ENCODE measurements around the gene SERHL2. TPM values are rescaled to one million over a fixed set of nuclear protein-coding genes. Genes with fewer than 3 reads are reported as not detected.
A peak's percentile ranks its signal among the peaks of the same experiment; 100 is the strongest.
"Not testable (repeated sequence)": the region's sequence is repeated elsewhere in the genome, so short reads cannot be mapped to it uniquely, and the experiment has no call there.

The SERHL2 gene
- polyA plus RNA-seq, 1 donor = 8.2 TPM

DNA sequence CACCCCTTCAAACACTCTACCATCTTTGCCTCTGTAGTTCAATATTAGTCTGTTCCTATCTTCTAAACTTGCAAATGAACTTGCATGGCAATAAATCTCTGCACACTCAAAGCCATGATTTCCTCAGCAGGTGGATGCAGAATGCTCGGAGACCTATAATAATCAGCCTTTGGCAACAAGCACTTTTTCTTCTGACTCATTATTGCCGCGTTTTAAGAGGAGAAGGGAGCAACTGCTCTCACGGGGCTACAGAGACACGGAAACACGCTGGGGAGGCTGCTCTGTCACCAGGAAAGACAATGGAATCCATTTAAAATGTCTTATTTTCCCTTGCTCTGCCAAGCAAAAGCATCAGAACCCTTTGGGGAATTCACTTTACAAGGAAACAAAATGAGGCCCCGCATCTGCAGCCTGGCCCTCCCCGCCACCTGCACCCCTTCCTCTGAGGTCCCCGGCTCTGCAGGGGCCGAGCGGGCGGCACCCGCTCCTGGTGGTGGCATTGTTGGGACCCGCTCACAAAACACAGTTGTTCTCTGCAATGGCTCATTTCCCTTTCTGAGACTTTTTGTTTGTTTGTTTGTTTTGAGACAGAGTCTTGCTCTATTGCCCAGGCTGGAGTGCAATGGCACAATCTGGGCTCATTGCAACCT is 18.5 kb upstream of the SERHL2 start:
- DNase-seq = not testable (repeated sequence)

DNA sequence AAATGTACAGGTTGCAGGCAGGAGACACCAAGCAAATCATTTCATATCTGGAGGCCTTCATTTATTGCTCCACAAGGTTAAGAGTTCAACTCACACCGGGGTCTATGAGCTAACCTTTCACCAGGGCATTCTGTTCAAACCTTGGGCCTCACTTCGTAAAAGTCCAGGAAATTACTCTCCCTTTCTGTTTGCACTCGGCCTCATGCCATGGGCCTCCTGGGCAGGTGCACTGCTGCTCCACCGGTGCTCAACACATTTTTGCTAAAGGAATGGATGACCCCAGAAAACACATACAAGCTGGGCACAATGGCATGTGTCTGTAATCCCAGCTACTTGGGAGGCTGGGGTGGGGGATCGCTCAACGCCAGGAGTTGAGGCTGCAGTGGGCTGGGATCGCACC is 17.6 kb upstream of the SERHL2 start:
- no peak for DNase-seq

DNA sequence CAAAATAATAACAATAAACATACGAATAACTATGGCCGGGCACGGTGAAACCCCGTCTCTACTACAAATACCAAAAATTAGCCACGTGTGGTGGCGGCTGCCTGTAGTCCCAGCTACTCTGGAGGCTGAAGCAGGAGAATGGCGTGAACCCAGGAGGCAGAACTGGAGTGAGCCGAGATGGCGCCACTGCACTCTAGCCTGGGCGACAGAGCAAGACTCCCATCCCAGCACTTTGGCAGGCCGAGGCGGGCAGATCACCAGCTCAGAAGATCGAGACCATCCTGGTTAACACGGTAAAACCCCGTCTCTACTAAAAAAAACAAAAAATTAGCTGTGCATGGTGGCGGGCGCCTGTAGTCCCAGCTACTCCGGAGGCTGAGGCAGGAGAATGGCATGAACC is 17.1 kb upstream of the SERHL2 start:
- DNase-seq = not testable (repeated sequence)

DNA sequence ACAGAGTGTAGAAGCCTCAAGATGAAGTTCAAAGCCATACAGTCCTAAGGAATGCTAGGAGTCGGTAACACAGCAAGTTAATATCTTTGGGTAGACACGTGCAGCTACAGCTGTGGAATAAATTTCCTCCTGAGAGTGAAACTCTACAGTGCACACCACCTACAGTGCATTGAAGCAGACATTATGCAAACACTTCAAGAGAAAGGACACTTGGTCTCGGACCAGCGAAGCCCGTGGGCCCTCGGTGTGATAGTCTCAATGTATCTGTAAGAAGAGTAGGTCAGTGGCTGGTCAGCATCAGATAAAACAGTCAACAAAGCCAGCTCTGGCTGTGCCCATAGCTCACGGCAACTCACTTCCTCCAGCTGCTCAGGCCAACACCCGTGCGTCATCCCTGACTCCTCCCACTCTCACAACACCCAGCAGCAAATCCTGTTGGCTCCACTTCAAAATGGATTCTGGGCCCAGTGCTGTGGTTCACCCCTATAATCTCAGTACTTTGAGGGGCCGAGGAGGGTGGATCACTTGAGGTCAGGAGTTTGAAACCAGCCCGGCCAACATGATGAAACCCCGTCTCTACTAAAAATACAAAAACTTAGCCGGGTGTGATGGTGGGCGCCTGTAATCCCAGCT is 16.4 kb upstream of the SERHL2 start:
- DNase-seq = not testable (repeated sequence)

DNA sequence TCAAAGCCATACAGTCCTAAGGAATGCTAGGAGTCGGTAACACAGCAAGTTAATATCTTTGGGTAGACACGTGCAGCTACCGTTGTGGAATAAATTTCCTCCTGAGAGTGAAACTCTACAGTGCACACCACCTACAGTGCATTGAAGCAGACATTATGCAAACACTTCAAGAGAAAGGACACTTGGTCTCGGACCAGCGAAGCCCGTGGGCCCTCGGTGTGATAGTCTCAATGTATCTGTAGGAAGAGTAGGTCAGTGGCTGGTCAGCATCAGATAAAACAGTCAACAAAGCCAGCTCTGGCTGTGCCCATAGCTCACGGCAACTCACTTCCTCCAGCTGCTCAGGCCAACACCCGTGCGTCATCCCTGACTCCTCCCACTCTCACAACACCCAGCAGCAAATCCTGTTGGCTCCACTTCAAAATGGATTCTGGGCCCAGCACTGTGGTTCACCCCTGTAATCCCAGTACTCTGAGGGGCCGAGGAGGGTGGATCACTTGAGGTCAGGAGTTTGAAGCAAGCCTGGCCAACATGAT is 14.5 kb upstream of the SERHL2 start:
- DNase-seq = not testable (repeated sequence)

DNA sequence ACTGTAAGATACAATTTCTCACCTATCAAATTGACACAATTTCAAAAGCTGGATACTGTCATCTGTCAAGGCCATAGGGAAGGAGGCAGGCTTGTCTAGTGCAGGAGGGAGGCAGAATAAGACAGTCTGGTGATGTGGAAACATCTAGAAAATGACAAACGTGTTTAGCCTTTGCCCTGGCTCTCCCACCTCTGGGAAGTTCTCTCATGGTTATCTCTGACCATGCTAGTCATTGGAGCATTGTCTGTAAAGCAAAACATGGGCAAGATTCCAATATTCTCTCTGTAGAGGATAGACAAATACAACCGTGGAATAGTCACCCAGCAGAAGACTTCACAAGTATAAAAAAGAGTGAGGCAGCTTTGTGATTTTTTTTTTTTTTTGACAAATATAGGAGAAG is 9.1 kb upstream of the SERHL2 start:
- no peak for DNase-seq

DNA sequence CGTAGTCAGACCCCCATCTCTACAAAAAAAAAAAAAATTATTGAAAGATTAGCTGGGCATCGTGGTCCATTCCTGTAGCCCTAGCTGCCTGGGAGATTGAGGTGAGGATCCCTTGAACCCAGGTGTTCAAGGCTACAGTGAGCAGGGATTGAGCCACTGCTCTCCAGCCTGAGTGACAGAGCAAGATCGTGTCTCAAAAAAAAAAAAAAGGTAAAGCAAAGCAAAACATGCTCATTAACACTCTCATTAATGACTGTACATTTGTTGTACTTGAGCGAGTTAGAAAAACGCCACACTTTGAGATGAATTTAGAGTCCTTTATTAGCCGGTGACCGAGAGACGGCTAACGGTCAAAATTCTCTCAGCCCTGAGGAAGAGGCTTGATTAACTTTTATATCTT is 6.2 kb upstream of the SERHL2 start:
- DNase-seq = no peak

DNA sequence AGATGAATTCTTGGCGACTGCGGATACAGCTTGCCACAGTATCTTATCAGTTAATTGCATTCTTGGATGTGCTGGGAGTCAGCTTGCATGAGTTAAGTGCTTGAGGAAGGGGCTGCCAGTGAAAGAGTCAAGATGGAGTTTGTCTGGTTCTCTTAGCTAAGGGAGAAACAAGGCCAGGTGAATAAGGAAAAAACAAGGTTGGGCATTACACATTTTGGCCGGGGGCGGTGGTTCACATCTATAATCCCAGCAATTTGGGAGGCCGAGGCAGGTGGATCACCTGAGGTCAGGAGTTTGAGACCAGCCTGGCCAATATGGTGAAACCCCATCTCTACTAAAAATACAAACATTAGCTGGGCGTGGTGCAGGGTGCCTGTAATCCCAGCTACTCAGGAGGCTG is 5.6 kb upstream of the SERHL2 start:
- DNase-seq = not testable (repeated sequence)

DNA sequence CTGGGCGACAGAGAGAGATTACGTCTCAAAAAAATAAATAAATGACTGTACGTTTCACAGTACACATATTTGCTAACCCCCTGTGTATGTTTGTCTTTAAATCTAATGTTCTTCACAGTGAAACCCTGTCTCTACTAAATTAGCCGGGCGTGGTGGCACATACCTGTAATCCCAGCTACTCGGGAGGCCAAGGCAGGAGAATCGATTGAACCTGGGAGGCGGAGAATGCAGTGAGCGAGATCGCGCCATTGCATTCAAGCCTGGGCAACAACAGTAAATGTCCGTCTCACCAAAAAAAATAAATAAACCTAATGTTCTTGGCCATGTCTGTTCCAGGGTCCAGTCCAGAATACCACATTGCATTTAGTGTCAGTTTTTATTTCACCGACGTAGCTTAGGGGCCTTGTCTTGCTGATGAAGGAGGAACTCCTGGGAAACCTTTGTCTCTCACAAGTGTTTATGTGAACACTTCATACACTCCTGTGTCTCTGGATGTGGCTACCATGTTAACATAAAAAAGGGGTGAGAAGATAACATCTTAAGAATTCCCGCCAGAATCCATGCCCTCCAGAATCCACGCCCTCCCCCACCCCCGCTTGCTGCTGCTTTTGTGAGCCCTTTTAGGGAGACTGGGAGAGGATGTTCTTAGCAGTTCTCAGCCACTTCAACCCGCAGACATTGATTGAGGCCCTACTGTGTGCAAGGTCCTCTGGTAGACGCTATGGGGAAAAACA is 5.0 kb upstream of the SERHL2 start:
- no peak for DNase-seq

DNA sequence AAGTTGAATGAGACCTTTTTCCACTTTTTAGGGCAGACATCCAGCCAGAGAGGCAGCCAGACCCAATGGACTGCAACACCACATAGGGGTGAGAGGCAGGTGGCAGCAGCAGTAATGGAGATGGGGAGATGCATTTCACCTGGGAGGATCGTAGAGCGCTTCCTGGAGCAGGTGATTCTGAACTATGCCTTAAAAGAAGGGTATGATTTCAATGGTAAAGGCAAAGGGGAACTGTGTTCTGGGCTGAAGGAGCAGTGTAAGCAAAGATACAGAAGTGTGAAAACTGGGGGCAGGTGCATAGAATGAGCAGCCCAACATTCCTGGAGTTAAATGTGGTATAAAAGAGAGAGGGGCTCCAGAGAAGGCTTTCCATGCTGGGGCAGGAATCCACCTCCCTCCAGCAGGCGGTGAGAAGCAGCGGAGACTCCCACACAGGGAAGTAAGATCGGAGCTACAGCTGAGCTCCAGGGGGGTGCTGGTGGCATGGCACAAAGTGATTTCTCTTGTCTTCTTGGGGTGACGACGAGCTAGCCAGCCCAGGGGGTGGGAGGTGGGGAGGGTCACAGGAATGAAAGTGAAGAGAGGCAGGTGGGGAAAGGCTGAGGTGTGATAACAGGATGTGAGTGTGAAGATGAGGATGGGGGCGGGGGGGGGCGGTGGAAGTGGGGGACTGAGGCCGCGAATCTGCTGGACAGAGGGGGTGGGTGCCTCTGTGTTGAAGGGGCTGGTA is 4.3 kb upstream of the SERHL2 start:
- DNase-seq = peak; percentile 37

DNA sequence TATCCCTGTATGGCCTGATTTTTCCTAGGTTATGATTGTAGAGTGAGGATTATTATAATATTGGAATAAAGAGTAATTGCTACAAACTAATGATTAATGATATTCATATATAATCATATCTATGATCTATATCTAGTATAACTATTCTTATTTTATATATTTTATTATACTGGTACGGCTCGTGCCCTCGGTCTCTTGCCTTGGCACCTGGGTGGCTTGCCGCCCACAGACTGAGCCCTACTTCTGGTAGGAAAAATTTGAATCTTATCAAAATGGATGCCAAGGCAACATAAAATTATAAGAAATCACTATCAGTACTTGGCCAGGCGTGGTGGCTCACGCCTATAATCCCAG is 1.5 kb upstream of the SERHL2 start:
- not testable (repeated sequence) for DNase-seq

DNA sequence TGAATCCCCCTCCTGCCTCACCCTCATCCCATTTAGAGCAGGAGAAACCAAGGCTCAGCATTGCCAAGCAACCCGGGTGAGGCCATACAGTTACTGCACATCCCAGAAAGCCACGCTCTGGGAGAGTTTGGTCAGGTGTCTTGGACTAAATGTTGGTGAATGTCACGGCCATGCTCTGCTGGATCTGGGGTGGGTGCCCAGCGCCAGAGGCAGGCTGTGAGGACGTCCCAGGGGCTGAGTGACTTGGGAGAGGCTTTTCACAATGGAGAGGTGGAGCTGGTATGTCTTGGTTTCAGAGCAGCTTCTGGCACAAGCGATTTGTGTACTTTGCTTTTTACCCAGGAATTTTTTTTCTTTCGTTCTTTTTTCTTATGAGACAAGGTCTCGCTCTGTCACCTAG is 6.6 kb downstream of the SERHL2 start:
- no peak for DNase-seq

DNA sequence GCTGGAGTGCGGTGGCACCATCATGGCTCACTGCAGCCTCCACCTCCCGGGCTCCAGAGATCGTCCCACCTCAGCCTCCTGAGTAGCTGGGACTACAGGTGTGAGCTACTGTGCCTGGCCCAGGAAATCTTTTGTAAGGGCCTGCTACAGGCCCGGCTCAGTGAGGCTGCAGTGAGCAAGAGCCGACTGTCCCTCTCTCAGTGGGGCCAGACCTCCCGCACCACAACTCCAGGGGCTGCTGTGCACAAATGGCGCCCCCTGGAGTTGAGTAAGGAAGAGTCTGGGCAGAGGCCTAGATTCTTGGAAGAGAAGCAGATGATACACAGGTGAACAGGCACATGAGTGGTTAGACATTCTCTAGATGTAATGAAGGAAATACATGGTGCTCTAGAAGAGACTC is 7.0 kb downstream of the SERHL2 start:
- no peak for DNase-seq

DNA sequence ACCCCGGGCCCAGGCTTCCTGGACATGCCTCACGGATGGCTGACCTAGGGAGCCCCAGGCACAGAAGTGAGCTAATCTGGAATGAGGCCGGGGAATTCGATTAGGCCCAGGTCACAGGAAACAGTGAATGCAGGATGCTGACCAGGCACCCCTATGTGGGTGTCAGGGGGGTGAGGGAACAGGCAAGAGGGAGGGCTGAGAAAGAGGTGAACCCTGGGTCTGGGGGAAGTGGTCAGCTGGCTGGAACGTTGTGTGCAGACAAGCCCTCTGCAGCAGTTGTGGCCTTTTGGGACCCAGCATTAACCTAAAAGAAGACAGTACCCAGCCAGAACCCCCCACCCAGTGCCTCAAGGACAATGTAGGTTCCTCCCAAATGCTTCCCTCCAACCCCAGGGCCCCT is 8.1 kb downstream of the SERHL2 start:
- no peak for DNase-seq

DNA sequence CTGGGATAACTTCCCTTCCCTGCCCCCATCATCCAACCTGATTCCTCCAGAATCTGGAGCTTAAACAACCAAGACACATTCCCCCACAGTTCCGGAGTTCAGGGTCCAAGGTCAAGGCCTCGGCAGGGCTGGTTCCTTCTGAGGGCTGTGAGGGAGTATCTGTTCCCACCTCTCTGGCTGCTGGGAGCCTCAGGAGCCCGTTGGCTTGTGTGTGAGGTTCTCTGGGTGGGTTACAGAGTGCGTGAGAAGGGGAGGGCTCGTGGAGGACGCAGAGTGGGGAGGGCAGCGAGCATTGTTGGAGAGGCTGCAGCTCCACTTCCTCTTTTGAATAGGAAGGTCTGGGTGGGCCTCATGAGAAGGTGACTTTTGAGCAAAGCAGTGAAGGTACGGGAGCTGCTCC is 8.5 kb downstream of the SERHL2 start:
- DNase-seq = no peak

DNA sequence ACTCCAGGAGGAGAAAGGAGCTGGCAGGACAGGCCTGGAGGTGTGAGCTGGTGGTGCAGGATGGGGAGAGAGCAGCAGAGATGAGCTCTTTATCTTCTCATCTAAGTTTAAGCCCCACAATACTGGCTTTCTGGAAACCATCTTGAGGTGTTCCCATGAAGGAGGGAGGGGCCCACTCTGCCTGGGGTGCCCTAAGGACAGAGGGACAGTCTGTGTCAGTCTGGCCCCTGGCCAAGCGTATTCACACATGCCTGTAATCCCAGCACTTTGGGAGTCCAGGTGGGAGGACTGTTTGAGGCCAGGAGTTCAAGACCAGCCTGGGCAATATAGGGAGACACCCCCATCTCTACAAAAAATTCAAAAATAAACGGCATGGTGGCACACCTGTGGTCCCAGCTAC is 8.9 kb downstream of the SERHL2 start:
- DNase-seq = no peak

DNA sequence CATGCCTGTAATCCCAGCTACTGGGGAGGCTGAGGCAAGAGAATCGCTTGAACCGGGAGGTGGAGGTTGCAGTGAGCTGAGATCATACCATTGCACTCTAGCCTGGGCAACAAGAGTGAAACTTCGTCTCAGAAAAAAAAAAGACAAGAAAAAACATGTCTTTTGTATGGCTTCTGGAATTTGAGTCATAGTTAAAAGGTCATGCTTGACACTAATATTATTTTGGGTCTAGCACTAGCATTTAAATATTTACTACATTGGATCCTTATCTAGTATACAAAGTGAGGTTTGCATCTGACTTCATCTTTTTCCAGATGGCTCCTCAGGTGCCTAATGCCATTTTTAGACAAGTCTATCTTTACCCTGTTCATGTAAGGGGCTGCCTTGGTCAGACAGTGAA is 10.2 kb downstream of the SERHL2 start:
- not testable (repeated sequence) for DNase-seq

DNA sequence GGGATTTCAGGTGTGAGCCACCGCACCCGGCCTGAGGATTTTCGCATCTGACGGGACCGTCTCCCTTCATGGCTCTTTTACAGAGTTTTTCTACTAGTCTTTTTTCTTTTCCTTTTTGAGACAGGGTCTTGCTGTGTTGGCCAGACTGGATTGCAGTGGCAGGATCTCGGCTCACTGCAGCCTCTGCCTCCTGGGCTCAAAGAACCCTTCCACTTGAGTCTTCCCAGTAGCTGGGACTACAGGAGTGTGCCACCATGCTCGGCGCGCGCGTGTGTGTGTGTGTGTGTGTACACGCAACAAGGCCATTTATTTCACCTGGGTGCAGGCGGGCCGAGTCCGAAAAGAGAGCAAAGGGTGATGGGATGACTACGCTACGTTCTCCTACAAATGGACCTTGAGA is 10.9 kb downstream of the SERHL2 start:
- DNase-seq = no peak

DNA sequence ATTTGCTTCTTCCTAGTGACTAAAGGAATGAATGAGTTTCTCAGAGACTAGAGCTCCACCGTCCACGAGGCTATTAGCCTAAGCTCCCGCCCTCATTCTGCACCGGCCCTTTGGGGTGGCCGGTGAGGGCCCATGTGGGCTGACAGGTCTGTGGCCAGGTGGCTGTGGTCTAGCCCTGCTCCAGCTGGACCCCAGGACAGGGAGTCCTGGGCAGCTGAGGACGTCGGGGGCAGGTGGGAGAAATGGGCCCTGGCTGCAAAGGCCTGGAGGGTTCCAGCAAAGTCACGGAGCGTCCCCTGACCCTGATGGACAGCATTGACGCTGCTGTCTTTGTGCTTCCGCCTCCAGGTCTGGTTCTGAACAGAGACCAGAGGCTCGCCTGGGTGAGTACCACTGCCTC is 12.2 kb downstream of the SERHL2 start:
- no peak for DNase-seq

DNA sequence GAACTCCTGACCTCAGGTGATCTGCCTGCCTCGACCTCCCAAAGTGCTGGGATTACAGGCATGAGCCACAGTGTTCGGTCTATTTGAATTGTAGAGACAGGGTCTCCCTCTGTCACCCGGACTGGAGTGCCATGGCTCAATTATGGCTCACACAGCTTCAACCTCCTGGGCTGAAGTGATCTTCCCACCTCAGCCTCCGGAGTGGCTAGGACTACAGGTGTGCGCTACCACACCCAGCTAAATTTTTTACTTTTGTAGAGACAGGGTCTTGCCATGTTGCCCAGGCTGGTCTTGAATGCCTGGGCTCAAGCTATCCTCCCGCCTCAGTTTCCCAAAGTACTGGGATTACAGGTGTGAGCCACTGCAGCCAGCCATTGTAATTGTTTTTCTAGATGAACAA is 14.2 kb downstream of the SERHL2 start:
- DNase-seq = not testable (repeated sequence)

DNA sequence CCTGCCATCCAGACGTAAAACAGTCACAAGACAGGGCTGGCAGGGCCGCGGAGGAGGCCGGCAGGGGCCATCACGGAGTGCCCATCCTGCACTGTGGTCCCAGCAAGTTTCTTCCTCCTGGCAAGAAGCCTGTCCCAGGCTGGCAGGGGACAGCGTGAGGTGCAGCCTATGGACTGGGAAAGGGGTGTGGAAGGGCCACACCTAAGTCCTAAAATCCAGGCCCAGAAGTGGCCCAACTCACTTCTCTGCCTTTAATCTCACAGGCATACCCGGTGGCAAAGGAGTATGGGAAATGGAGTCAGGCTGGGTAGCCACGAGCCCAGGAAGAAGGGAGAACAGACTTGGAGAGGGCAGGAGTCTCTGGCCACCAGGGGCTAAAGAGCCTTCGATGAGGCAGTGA is 16.8 kb downstream of the SERHL2 start:
- DNase-seq = not testable (repeated sequence)

DNA sequence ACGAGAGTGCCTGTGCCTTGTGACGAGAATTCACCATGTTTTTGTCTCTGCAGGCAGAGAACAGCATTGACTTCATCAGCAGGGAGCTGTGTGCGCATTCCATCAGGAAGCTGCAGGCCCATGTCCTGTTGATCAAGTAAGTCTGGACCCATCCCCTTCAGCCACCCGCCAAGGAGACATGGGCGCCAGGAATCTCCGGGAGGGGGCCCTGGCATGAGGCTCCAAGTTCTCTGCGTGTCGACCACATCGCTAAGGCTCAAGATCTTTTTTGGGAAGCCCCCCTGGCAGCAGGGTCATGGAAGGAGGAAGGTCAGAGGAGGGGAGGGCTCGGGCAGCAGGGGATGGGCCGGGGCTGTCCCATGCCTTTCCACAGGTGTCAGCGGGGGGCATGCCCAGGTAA is 17.3 kb downstream of the SERHL2 start:
- not testable (repeated sequence) for DNase-seq

DNA sequence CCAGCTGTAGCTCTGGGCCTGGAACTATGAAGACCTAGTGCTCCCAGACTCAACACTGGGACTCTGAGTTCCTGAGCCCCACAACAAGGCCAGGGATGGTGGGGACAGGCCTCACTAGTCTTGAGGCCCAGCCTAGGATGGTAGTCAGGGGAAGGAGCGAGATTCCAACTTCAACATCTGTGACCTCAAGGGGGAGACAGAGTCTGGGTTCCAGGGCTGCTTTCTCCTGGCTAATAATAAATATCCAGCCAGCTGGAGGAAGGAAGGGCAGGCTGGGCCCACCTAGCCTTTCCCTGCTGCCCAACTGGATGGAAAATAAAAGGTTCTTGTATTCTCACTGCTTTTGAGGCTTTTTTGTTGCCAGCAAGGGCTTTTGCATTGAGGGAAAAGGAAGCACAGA is 20.3 kb downstream of the SERHL2 start:
- DNase-seq = not testable (repeated sequence)

Measured in left kidney (tissue), 2 donors.